Progenitor cell of endocrine pancreas (in vitro differentiated cells): ENCODE data around the gene MAN2A2. TPM values are rescaled to one million over a fixed set of nuclear protein-coding genes. Genes with fewer than 3 reads are reported as not detected.

Experiments
- DNase-seq: peaks from one replicate; pipeline ENCODE4 v3.0.0; 2021; ENCODE audit warnings: low spot score; ENCODE audit not compliant: unreplicated experiment
- H3K27ac Mint-ChIP-seq: 2 replicates; pipeline ENCODE4 v1.8.0; 2021; ENCODE audit warnings: mild to moderate bottlenecking, moderate library complexity, mixed read lengths
- H3K27me3 Mint-ChIP-seq: 2 replicates; pipeline ENCODE4 v1.8.0; 2021; ENCODE audit warnings: mixed read lengths
- H3K36me3 Mint-ChIP-seq: 2 replicates; pipeline ENCODE4 v1.8.0; 2022; ENCODE audit warnings: mixed read lengths; ENCODE audit not compliant: insufficient read depth
- H3K4me1 Mint-ChIP-seq: 2 replicates; pipeline ENCODE4 v1.8.0; 2021; ENCODE audit warnings: low read depth, mixed read lengths
- H3K4me3 Mint-ChIP-seq: 2 replicates; pipeline ENCODE4 v1.8.0; 2021; ENCODE audit warnings: low read depth, mild to moderate bottlenecking, moderate library complexity, mixed read lengths
- H3K9me3 Mint-ChIP-seq: 2 replicates; pipeline ENCODE4 v1.8.0; 2021; ENCODE audit warnings: low read depth, mixed read lengths
- CTCF ChIP-seq: fragments of 200-600 bp; sonication (generic); IDR thresholded peaks from one replicate; pipeline ENCODE4 v1.5.0; 2021; ENCODE audit warnings: antibody characterized with exemption, mild to moderate bottlenecking; ENCODE audit not compliant: unreplicated experiment
- total RNA-seq: library from RNA; stranded (reverse); gene quantifications from 2 replicates; pipeline ENCODE4 v1.2.1, GENCODE V29; 2021

The MAN2A2 gene
- total RNA-seq, 1 donor from 2014 or later, result 117 TPM

GRCh38 chr15:90875549-90875981, 27.5 kb upstream of the MAN2A2 start:
- DNase-seq, result no peak
- H3K27me3 Mint-ChIP-seq, result no peaks in the 10 kb centered on the region
- no peak overlapping the region for H3K27ac Mint-ChIP-seq

GRCh38 chr15:90876046-90876445, 27.1 kb upstream of the MAN2A2 start:
- H3K27me3 Mint-ChIP-seq, result no peaks in the 10 kb centered on the region
- no peak overlapping the region for H3K4me3 Mint-ChIP-seq
- peaks cover 29% of the 10 kb centered on the region for H3K4me1 Mint-ChIP-seq
- no peaks in the 10 kb centered on the region for H3K9me3 Mint-ChIP-seq
- H3K27ac Mint-ChIP-seq, result peak overlapping the region; percentile 56
- H3K36me3 Mint-ChIP-seq, result peaks cover 23% of the 10 kb centered on the region
- TF ChIP-seq CTCF, result no peak
- DNase-seq, result no peak

More at GRCh38 chr15:90875549-90875981, 27.5 kb upstream of the MAN2A2 start:
- no peak for TF ChIP-seq CTCF
- Mint-ChIP-seq H3K4me1 (peaks cover 32% of the 10 kb centered on the region), H3K9me3 (no peaks in the 10 kb centered on the region), H3K36me3 (peaks cover 23% of the 10 kb centered on the region), H3K4me3 (no peak overlapping the region)

GRCh38 chr15:90876512-90877170, 26.5 kb upstream of the MAN2A2 start:
- Mint-ChIP-seq H3K36me3 (peaks cover 23% of the 10 kb centered on the region), H3K4me1 (peaks cover 29% of the 10 kb centered on the region), H3K27me3 (no peaks in the 10 kb centered on the region), H3K27ac (peak overlapping the region; percentile 56), H3K9me3 (no peaks in the 10 kb centered on the region), H3K4me3 (no peak overlapping the region)
- DNase-seq, result no peak
- TF ChIP-seq CTCF, result no peak

GRCh38 chr15:90877315-90877714, 25.8 kb upstream of the MAN2A2 start:
- TF ChIP-seq CTCF, result no peak
- Mint-ChIP-seq H3K27ac (no peak overlapping the region), H3K27me3 (no peaks in the 10 kb centered on the region), H3K36me3 (peaks cover 23% of the 10 kb centered on the region), H3K4me3 (no peak overlapping the region), H3K4me1 (peaks cover 27% of the 10 kb centered on the region), H3K9me3 (no peaks in the 10 kb centered on the region)
- DNase-seq, result no peak

- Mint-ChIP-seq H3K9me3 (no peaks in the 10 kb centered on the region), H3K36me3 (peaks cover 23% of the 10 kb centered on the region), H3K27ac (no peak overlapping the region), H3K4me1 (peaks cover 20% of the 10 kb centered on the region), H3K27me3 (no peaks in the 10 kb centered on the region), H3K4me3 (no peak overlapping the region)
- no peak for DNase-seq
- no peak for TF ChIP-seq CTCF
These were observed 25.1 kb upstream of the MAN2A2 start for GRCh38 chr15:90877996-90878395.
